HepG2 (cell line): ENCODE measurements around the gene TULP4. TPM values are rescaled to one million over a fixed set of nuclear protein-coding genes. Genes with fewer than 3 reads are reported as not detected.

Experiments used
- AFF4 ChIP-seq: sonication (generic); formaldehyde crosslinking; IDR thresholded peaks from 2 replicates; pipeline ENCODE4 v1.4.0; 2020; ENCODE audit warnings: missing genetic modification reagents
- ATF1 ChIP-seq: IDR thresholded peaks from 2 replicates; pipeline ENCODE4 v1.6.1; 2016; ENCODE audit warnings: mild to moderate bottlenecking, control low read depth
- ATF7-NPFF ChIP-seq: sonication (generic); formaldehyde crosslinking; IDR thresholded peaks from 2 replicates; pipeline ENCODE4 v1.8.1; 2023; ENCODE audit warnings: mild to moderate bottlenecking, low read depth, missing genetic modification reagents, moderate library complexity
- CC2D1A ChIP-seq: sonication (generic); formaldehyde crosslinking; IDR thresholded peaks from 2 replicates; pipeline ENCODE4 v1.8.1; 2023; ENCODE audit warnings: mild to moderate bottlenecking, missing genetic modification reagents
- LBX2 ChIP-seq: sonication (generic); formaldehyde crosslinking; IDR thresholded peaks from 2 replicates; pipeline ENCODE4 v1.5.0; 2020; ENCODE audit warnings: missing genetic modification reagents, mild to moderate bottlenecking, borderline replicate concordance
- MXD1 ChIP-seq: sonication (generic); formaldehyde crosslinking; IDR thresholded peaks from 2 replicates; pipeline ENCODE4 v1.4.0; 2020; ENCODE audit warnings: mild to moderate bottlenecking, missing genetic modification reagents
- NR1H2 ChIP-seq: sonication (generic); formaldehyde crosslinking; IDR thresholded peaks from 2 replicates; pipeline ENCODE4 v1.8.1; 2022; ENCODE audit warnings: low read depth, missing genetic modification reagents, borderline replicate concordance
- TCF12 ChIP-seq, 2 experiments: fragments of 450-650 bp in 1 of 2; sonication (generic) in 1 of 2; formaldehyde crosslinking in 1 of 2; IDR thresholded peaks; 2 replicates each; pipeline versions ENCODE4 v1.6.1 to v1.8.0; 2017 to 2022; ENCODE audit warnings: antibody characterized with exemption in 1 of 2, mild to moderate bottlenecking in 1 of 2, missing genetic modification reagents in 1 of 2, moderate library complexity in 1 of 2
- ZBTB20 ChIP-seq: sonication (generic); formaldehyde crosslinking; IDR thresholded peaks from 2 replicates; pipeline ENCODE4 v1.8.1; 2023; ENCODE audit warnings: missing genetic modification reagents, low read depth, mild to moderate bottlenecking, borderline replicate concordance
- ZBTB21 ChIP-seq: sonication (generic); formaldehyde crosslinking; IDR thresholded peaks from 2 replicates; pipeline ENCODE4 v1.4.0; 2020; ENCODE audit warnings: missing genetic modification reagents
- ZFP62 ChIP-seq: sonication (generic); formaldehyde crosslinking; IDR thresholded peaks from 2 replicates; pipeline ENCODE4 v1.4.0; 2020; ENCODE audit warnings: missing genetic modification reagents
- ZFP82 ChIP-seq: sonication (generic); formaldehyde crosslinking; IDR thresholded peaks from 2 replicates; pipeline ENCODE4 v1.5.1; 2020; ENCODE audit warnings: mild to moderate bottlenecking, missing genetic modification reagents, borderline replicate concordance
- ZKSCAN1 ChIP-seq: fragments of 150-350 bp; IDR thresholded peaks from 2 replicates; pipeline ENCODE4 v1.6.1; 2014; ENCODE audit warnings: low read length
- ZMAT3 ChIP-seq: sonication (generic); formaldehyde crosslinking; conservative IDR thresholded peaks from 2 replicates; pipeline ENCODE4 v1.7.0; 2021; ENCODE audit warnings: missing genetic modification reagents
- ZNF431 ChIP-seq: sonication (generic); formaldehyde crosslinking; IDR thresholded peaks from 2 replicates; pipeline ENCODE4 v1.9.0; 2022; ENCODE audit warnings: missing genetic modification reagents, low read depth, mild to moderate bottlenecking, borderline replicate concordance
- ZNF567 ChIP-seq: sonication (generic); formaldehyde crosslinking; IDR thresholded peaks from 2 replicates; pipeline ENCODE4 v1.8.1; 2023; ENCODE audit warnings: mild to moderate bottlenecking, missing genetic modification reagents, borderline replicate concordance
- ZNF784 ChIP-seq: sonication (generic); formaldehyde crosslinking; IDR thresholded peaks from 2 replicates; pipeline ENCODE4 v1.5.1; 2020; ENCODE audit warnings: missing genetic modification reagents, mild to moderate bottlenecking, borderline replicate concordance
- polyA plus RNA-seq, 8 experiments: library from polyadenylated mRNA; depleted of rRNA in 3 of 8; stranded (reverse) in 7 of 8; unstranded in 1 of 8; fragments of >200 nt; fragmentation: Illumina TruSeq in 4 of 8; extraction: Trizol in 4 of 8; gene quantifications; 2 replicates each; pipeline versions ENCODE4 v1.2.1 to v1.2.3, GENCODE V29; 2011 to 2016; ENCODE audit warnings: low read depth in 4 of 8, missing spikeins in 1 of 8, mixed read lengths in 1 of 8; ENCODE audit not compliant: insufficient read depth in 1 of 8
- total RNA-seq, 5 experiments: library from RNA; depleted of rRNA; stranded (reverse); fragments of >200 nt; fragmentation: Illumina TruSeq; extraction: Trizol; gene quantifications; 2 replicates each; pipeline ENCODE4 v1.2.3, GENCODE V29; 2016; ENCODE audit warnings: low read depth in 1 of 5
- TF ChIP-seq, protein P1 (sequence below): sonication (generic); formaldehyde crosslinking; IDR thresholded peaks from 2 replicates; pipeline ENCODE4 v1.5.1; 2020; ENCODE audit warnings: mild to moderate bottlenecking, missing genetic modification reagents, moderate library complexity
- TF ChIP-seq, protein P2 (sequence below): IDR thresholded peaks from 2 replicates; pipeline ENCODE4 v1.6.1; 2016; ENCODE audit warnings: missing compliant biosample characterization, missing genetic modification reagents, borderline replicate concordance

Gene TULP4
- total and polyA plus RNA-seq, 2 of the 13 experiments (the other 11 are each of a cell fraction or from before 2014, with no cell fraction given) = 21.1 to 122 TPM

DNA sequence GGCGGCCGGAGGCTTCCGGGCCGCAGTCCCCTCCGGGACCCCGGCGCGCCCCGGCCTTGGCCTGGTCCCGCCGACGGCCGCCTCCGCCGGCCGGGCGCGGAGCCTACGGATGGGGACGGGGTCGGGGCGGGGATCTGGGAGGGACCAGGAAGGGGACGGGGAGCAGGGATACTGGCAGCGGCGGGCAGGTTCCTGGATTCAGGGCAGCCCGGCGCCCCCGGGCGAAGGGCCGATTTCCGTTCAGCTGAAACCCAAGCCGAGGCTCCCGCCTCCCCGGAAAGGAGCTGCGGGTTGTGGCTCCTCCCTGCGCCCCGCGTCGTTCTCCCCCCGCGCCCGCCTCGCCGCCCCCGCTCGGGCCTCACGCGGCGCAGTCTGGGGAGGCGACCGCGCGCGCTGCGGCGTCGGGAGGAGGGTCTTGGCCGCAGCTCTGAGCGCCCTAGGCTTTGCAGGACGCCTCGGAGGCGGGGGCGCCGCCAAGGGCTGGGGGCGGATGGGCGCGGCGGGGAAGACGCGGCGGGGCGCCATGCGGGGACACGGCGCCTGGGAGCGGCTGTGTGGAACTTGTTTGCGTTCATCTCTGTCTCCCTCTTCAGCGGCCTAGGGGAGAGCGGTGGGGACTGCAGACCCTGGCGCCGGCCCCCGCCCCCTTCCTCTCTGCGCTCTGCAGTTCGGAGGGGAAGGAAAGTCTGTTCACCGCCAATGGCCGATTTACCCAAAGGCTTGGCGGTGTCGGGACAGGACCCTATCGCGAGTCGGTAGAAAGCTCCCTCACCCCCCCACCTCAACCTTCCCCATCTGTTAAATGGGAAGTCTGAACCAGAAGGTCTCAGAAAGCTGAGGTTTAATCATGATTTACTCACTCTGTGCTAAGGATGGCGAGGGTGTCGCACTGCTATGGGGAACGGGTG lies 224.9 kb downstream of the TULP4 start (continued):
- peak; percentile 44; the same call in 1 of the 2 replicates for TF ChIP-seq ZFP82 (CRISPR knock-in tag)
- TF ChIP-seq ZMAT3 (CRISPR knock-in tag) = peak; percentile 69; the same call in 1 of the 2 replicates
- no peak for TF ChIP-seq CC2D1A
- TF ChIP-seq ZNF567 = peak; percentile 63; the same call in 1 of the 2 replicates
- TF ChIP-seq AFF4 (CRISPR knock-in tag) = no peak
- no peak for TF ChIP-seq LBX2 (CRISPR knock-in tag)
- TF ChIP-seq ZFP62 = no peak
- TF ChIP-seq ZBTB20 (CRISPR knock-in tag) = no peak
- no peak for TF ChIP-seq ATF1 (CRISPR knock-in tag)
- no peak for TF ChIP-seq TCF12 (IDR thresholded peaks at IDR 0.05)
- TF ChIP-seq TCF12 (CRISPR knock-in tag; IDR thresholded peaks at IDR 0.05) = peak; percentile 40; the same call in 1 of the 2 replicates
- TF ChIP-seq, protein P1, sequence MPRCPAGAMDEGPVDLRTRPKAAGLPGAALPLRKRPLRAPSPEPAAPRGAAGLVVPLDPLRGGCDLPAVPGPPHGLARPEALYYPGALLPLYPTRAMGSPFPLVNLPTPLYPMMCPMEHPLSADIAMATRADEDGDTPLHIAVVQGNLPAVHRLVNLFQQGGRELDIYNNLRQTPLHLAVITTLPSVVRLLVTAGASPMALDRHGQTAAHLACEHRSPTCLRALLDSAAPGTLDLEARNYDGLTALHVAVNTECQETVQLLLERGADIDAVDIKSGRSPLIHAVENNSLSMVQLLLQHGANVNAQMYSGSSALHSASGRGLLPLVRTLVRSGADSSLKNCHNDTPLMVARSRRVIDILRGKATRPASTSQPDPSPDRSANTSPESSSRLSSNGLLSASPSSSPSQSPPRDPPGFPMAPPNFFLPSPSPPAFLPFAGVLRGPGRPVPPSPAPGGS = 0 out of 2 replicates have a peak, but pooled peaks have one; percentile 66
- peak; percentile 76 for TF ChIP-seq ATF7-NPFF (CRISPR knock-in tag)
- no peak for TF ChIP-seq ZKSCAN1
- TF ChIP-seq, protein P2, sequence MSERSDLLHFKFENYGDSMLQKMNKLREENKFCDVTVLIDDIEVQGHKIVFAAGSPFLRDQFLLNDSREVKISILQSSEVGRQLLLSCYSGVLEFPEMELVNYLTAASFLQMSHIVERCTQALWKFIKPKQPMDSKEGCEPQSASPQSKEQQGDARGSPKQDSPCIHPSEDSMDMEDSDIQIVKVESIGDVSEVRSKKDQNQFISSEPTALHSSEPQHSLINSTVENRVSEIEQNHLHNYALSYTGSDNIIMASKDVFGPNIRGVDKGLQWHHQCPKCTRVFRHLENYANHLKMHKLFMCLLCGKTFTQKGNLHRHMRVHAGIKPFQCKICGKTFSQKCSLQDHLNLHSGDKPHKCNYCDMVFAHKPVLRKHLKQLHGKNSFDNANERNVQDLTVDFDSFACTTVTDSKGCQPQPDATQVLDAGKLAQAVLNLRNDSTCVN (CRISPR knock-in tag) = no peak; the same call in 1 of the 2 replicates
- TF ChIP-seq NR1H2 (CRISPR knock-in tag) = peak; percentile 75; the same call in 1 of the 2 replicates
- 0 out of 2 replicates have a peak, but pooled peaks have one; percentile 18 for TF ChIP-seq ZBTB21
- peak; percentile 60; the same call in 1 of the 2 replicates for TF ChIP-seq ZNF431 (CRISPR knock-in tag)
- TF ChIP-seq MXD1 (CRISPR knock-in tag) = 0 out of 2 replicates have a peak, but pooled peaks have one; percentile 14
- peak; percentile 71; the same call in 1 of the 2 replicates for TF ChIP-seq ZNF784 (CRISPR knock-in tag)
